Putamen (tissue), 1 donor: Measurements from ENCODE around the gene TRIM54.
"Not testable (repeated sequence)": the region's sequence is repeated elsewhere in the genome, so short reads cannot be mapped to it uniquely, and the experiment has no call there.

Source experiments
- DNase-seq: peaks from one replicate; pipeline ENCODE4 v3.0.0-alpha.2; 2016; ENCODE audit warnings: low spot score

The TRIM54 gene

GRCh38 chr2:27258051-27258450, 24.2 kb upstream of the TRIM54 start:
- DNase-seq: no peak

- DNase-seq: no peak
Measured at GRCh38 chr2:27261241-27261925, 20.8 kb upstream of the TRIM54 start.

- no peak for DNase-seq
Measured at GRCh38 chr2:27261926-27262298, 20.3 kb upstream of the TRIM54 start.

- DNase-seq: no peak
Measured at GRCh38 chr2:27262379-27263286, 19.6 kb upstream of the TRIM54 start, which contains the start of gene SLC30A3. Gene SLC30A3 (minus strand): TSS chr2:27263047. CDS start chr2:27262906, 141 bp downstream.

- DNase-seq: no peak
Measured at GRCh38 chr2:27263287-27264252, 18.7 kb upstream of the TRIM54 start.

GRCh38 chr2:27264253-27264752, 17.9 kb upstream of the TRIM54 start:
- no peak for DNase-seq

- DNase-seq: no peak
Measured at GRCh38 chr2:27264753-27265535, 17.3 kb upstream of the TRIM54 start.

- no peak for DNase-seq
Measured at GRCh38 chr2:27265536-27265870, 16.7 kb upstream of the TRIM54 start.

- not testable (repeated sequence) for DNase-seq
Measured at GRCh38 chr2:27268296-27268695, 13.9 kb upstream of the TRIM54 start.

- DNase-seq: no peak
Measured at GRCh38 chr2:27270131-27270530, 12.1 kb upstream of the TRIM54 start.

GRCh38 chr2:27270670-27271069, 11.6 kb upstream of the TRIM54 start:
- no peak for DNase-seq

GRCh38 chr2:27271631-27272340, 10.4 kb upstream of the TRIM54 start:
- no peak for DNase-seq

GRCh38 chr2:27272537-27273522, 9.4 kb upstream of the TRIM54 start:
- DNase-seq: not testable (repeated sequence)

- no peak for DNase-seq
Measured at GRCh38 chr2:27275211-27276150, 6.7 kb upstream of the TRIM54 start, which contains the start of gene DNAJC5G. Gene DNAJC5G (plus strand): TSS chr2:27275433. CDS start chr2:27276729, 1,296 bp downstream.

- no peak for DNase-seq
Measured at GRCh38 chr2:27278010-27278409, 4.2 kb upstream of the TRIM54 start.

GRCh38 chr2:27280826-27281225, 1.4 kb upstream of the TRIM54 start:
- no peak for DNase-seq

GRCh38 chr2:27281442-27281841, 787 bp upstream of the TRIM54 start:
- DNase-seq: no peak

GRCh38 chr2:27282892-27283291, 663 bp downstream of the TRIM54 start:
- no peak for DNase-seq
